Measurements from ENCODE around the gene FCF1. TPM values are rescaled to one million over a fixed set of nuclear protein-coding genes. Genes with fewer than 3 reads are reported as not detected.

Gene FCF1
- total RNA-seq, 1 experiment from 2014 or later: 61.6 TPM

DNA sequence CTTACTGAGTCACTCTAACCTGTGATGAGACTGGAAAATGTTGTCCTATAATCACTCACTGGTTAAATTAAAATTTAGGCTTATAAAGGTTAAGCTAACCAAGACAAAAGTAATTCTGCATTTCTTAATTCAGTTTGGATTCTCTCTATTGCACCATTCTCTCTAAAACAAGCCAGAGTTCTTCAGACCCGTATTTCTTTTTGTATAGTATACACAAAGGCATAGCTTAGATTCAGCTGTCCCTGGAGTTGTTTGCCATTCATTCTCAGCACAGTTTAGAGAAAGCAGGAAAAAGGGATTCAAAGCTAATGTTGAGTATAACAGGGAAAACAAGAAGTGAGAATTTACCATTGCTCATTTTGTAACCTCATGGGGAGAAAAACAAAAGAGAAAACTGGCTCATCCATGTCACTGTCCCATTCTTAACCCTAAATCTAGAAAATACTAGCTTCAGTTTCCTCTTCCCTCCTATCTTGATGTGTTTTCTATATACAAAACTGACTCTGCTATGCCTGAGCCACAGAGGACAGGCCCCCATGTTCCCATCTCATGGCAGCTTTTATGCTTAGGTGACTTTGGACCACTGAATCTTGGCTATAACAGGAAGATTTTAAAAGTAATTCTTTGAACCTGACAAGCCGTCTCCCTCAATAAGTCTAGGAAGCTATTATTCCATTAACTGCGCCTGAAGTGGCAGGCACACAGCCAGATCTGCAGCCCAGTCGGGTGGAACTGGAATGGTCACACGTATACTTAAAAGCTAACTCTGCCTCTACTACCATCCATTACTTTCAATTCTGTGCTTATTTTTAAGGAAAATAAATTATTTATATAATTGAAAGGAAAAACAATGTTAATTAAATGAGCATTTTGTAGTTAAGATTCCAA lies 7.1 kb upstream of the FCF1 start:
- Mint-ChIP-seq H3K27ac (no peak overlapping the region), H3K4me3 (no peak overlapping the region), H3K4me1 (no peaks in the 10 kb centered on the region), H3K27me3 (ENCODE audit: low read depth) (0 out of 2 replicates have a peak, but pooled peaks cover 3% of the 10 kb centered on the region), H3K9me3 (peaks cover 35% of the 10 kb centered on the region), H3K36me3 (peaks cover 34% of the 10 kb centered on the region)
- TF ChIP-seq ZNF138 (CRISPR knock-in tag; conservative IDR thresholded peaks at IDR 0.05) (no peak), E2F4 (CRISPR knock-in tag; IDR thresholded peaks at IDR 0.05; ENCODE audit: borderline replicate concordance, low read depth) (no peak), PRRX2 (CRISPR knock-in tag; IDR thresholded peaks at IDR 0.05) (no peak), ZNF512 (CRISPR knock-in tag; IDR thresholded peaks at IDR 0.05; ENCODE audit: borderline replicate concordance) (no peak), JAZF1 (CRISPR knock-in tag; IDR thresholded peaks at IDR 0.05) (no peak), TCF7 (CRISPR knock-in tag; IDR thresholded peaks at IDR 0.05; ENCODE audit: low read depth) (no peak), NFATC4 (CRISPR knock-in tag; IDR thresholded peaks at IDR 0.05) (no peak), CTCF (IDR thresholded peaks at IDR 0.05) (no peak), FOXJ3 (CRISPR knock-in tag; IDR thresholded peaks at IDR 0.05; ENCODE audit: borderline replicate concordance) (no peak)
- TF ChIP-seq, protein P1, sequence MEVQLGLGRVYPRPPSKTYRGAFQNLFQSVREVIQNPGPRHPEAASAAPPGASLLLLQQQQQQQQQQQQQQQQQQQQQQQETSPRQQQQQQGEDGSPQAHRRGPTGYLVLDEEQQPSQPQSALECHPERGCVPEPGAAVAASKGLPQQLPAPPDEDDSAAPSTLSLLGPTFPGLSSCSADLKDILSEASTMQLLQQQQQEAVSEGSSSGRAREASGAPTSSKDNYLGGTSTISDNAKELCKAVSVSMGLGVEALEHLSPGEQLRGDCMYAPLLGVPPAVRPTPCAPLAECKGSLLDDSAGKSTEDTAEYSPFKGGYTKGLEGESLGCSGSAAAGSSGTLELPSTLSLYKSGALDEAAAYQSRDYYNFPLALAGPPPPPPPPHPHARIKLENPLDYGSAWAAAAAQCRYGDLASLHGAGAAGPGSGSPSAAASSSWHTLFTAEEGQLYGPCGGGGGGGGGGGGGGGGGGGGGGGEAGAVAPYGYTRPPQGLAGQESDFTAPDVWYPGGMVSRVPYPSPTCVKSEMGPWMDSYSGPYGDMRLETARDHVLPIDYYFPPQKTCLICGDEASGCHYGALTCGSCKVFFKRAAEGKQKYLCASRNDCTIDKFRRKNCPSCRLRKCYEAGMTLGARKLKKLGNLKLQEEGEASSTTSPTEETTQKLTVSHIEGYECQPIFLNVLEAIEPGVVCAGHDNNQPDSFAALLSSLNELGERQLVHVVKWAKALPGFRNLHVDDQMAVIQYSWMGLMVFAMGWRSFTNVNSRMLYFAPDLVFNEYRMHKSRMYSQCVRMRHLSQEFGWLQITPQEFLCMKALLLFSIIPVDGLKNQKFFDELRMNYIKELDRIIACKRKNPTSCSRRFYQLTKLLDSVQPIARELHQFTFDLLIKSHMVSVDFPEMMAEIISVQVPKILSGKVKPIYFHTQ (CRISPR knock-in tag; IDR thresholded peaks at IDR 0.05): no peak
- ChIA-PET CTCF (no interaction called here), POLR2A (no interaction called here)
- ATAC-seq (no peak), DNase-seq (ENCODE audit: low spot score) (no peak)

GRCh38 chr14:74710480-74710879 lies 2.5 kb upstream of the FCF1 start:
- ATAC-seq (no peak), DNase-seq (ENCODE audit: low spot score) (no peak)
- ChIA-PET POLR2A (no interaction called here), CTCF (interaction anchor here (2.1 kb wide), 1 partner anchor 102 kb away, joined by 4 read pairs; no protein-coding TSS in a partner anchor)
- Mint-ChIP-seq H3K27me3 (ENCODE audit: low read depth) (no peaks in the 10 kb centered on the region), H3K4me3 (peak overlapping the region; percentile 29), H3K4me1 (peaks cover 15% of the 10 kb centered on the region), H3K9me3 (no peaks in the 10 kb centered on the region), H3K36me3 (peaks cover 6% of the 10 kb centered on the region), H3K27ac (no peak overlapping the region)
- TF ChIP-seq HMGXB4 (CRISPR knock-in tag; IDR thresholded peaks at IDR 0.05) (no peak), EMX1 (CRISPR knock-in tag; IDR thresholded peaks at IDR 0.05) (no peak), SOX15 (CRISPR knock-in tag; IDR thresholded peaks at IDR 0.05) (no peak), CTCF (IDR thresholded peaks at IDR 0.05) (no peak), MXD4 (CRISPR knock-in tag; IDR thresholded peaks at IDR 0.05; ENCODE audit: borderline replicate concordance) (no peak), USF1 (CRISPR knock-in tag; IDR thresholded peaks at IDR 0.05) (no peak), TCF7 (CRISPR knock-in tag; IDR thresholded peaks at IDR 0.05; ENCODE audit: low read depth) (no peak), NR2C2 (CRISPR knock-in tag; IDR thresholded peaks at IDR 0.05) (no peak), SMAD3 (CRISPR knock-in tag; IDR thresholded peaks at IDR 0.05; ENCODE audit: borderline replicate concordance) (no peak), GRHL2 (CRISPR knock-in tag; IDR thresholded peaks at IDR 0.05; ENCODE audit: insufficient replicate concordance, severe bottlenecking) (no peak), OVOL2 (CRISPR knock-in tag; IDR thresholded peaks at IDR 0.05; ENCODE audit: borderline replicate concordance) (no peak)
- TF ChIP-seq, protein P2, sequence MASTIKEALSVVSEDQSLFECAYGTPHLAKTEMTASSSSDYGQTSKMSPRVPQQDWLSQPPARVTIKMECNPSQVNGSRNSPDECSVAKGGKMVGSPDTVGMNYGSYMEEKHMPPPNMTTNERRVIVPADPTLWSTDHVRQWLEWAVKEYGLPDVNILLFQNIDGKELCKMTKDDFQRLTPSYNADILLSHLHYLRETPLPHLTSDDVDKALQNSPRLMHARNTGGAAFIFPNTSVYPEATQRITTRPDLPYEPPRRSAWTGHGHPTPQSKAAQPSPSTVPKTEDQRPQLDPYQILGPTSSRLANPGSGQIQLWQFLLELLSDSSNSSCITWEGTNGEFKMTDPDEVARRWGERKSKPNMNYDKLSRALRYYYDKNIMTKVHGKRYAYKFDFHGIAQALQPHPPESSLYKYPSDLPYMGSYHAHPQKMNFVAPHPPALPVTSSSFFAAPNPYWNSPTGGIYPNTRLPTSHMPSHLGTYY (CRISPR knock-in tag; IDR thresholded peaks at IDR 0.05): no peak
